Hepatocyte (in vitro differentiated cells): ENCODE data around the gene GNAO1.

ENCODE experiments used
- CTCF ChIP-seq: fragments of 200-600 bp; sonication (generic); IDR thresholded peaks from 2 replicates; pipeline ENCODE4 v1.5.1; 2016; ENCODE audit warnings: antibody characterized with exemption, mild to moderate bottlenecking; ENCODE audit not compliant: poor library complexity
- EZH2 ChIP-seq: fragments of 200-600 bp; sonication (generic); IDR thresholded peaks from 2 replicates; pipeline ENCODE4 v1.6.1; 2016; ENCODE audit warnings: antibody characterized with exemption, mild to moderate bottlenecking, borderline replicate concordance

GRCh38 chr16:56317998-56318826 lies 126.9 kb downstream of the GNAO1 start:
- TF ChIP-seq CTCF (peak; percentile 83), EZH2 (no peak)
